ENCODE data around the gene SLC26A1.

Gene SLC26A1

GRCh38 chr4:968221-968620 is 25.0 kb downstream of the SLC26A1 start:
- TF ChIP-seq REST (IDR thresholded peaks at IDR 0.05; ENCODE audit: insufficient read depth in 1 of 2, low read depth in 2 of 2, low read length in 2 of 2) (no peak), FOXP2 (optimal IDR thresholded peaks at IDR 0.05; ENCODE audit: borderline replicate concordance, extremely low read depth, extremely low read length, insufficient read depth) (no peak), POLR2AphosphoS5 (IDR thresholded peaks at IDR 0.05; ENCODE audit: low read depth, low read length) (no peak), SIN3A (IDR thresholded peaks at IDR 0.05; ENCODE audit: borderline replicate concordance, insufficient read depth, low read length) (no peak), TAF1 (IDR thresholded peaks at IDR 0.05; ENCODE audit: borderline replicate concordance, insufficient read depth, low read length) (no peak)

- TF ChIP-seq TAF1 (IDR thresholded peaks at IDR 0.05; ENCODE audit: borderline replicate concordance, insufficient read depth, low read length) (no peak), SIN3A (IDR thresholded peaks at IDR 0.05; ENCODE audit: borderline replicate concordance, insufficient read depth, low read length) (no peak), POLR2AphosphoS5 (IDR thresholded peaks at IDR 0.05; ENCODE audit: low read depth, low read length) (no peak), REST (IDR thresholded peaks at IDR 0.05; ENCODE audit: insufficient read depth in 1 of 2, low read depth in 2 of 2, low read length in 2 of 2) (no peak), FOXP2 (optimal IDR thresholded peaks at IDR 0.05; ENCODE audit: borderline replicate concordance, extremely low read depth, extremely low read length, insufficient read depth) (no peak)
These were observed 25.8 kb downstream of the SLC26A1 start for GRCh38 chr4:967113-968104.

- TF ChIP-seq TAF1 (IDR thresholded peaks at IDR 0.05; ENCODE audit: borderline replicate concordance, insufficient read depth, low read length) (no peak), REST (IDR thresholded peaks at IDR 0.05; ENCODE audit: insufficient read depth in 1 of 2, low read depth in 2 of 2, low read length in 2 of 2) (no peak), SIN3A (IDR thresholded peaks at IDR 0.05; ENCODE audit: borderline replicate concordance, insufficient read depth, low read length) (no peak), FOXP2 (optimal IDR thresholded peaks at IDR 0.05; ENCODE audit: borderline replicate concordance, extremely low read depth, extremely low read length, insufficient read depth) (no peak), POLR2AphosphoS5 (IDR thresholded peaks at IDR 0.05; ENCODE audit: low read depth, low read length) (no peak)
These were observed 26.7 kb downstream of the SLC26A1 start for GRCh38 chr4:966266-967112.

- TF ChIP-seq FOXP2 (optimal IDR thresholded peaks at IDR 0.05; ENCODE audit: borderline replicate concordance, extremely low read depth, extremely low read length, insufficient read depth) (no peak), REST (IDR thresholded peaks at IDR 0.05; ENCODE audit: insufficient read depth in 1 of 2, low read depth in 2 of 2, low read length in 2 of 2) (no peak), SIN3A (IDR thresholded peaks at IDR 0.05; ENCODE audit: borderline replicate concordance, insufficient read depth, low read length) (no peak), TAF1 (IDR thresholded peaks at IDR 0.05; ENCODE audit: borderline replicate concordance, insufficient read depth, low read length) (no peak), POLR2AphosphoS5 (IDR thresholded peaks at IDR 0.05; ENCODE audit: low read depth, low read length) (no peak)
These were observed 27.5 kb downstream of the SLC26A1 start for GRCh38 chr4:965766-966134.

Data from PFSK-1 (cell line).